SU-DHL-6 (cell line): ENCODE results near the gene DNAJB7.

Experiments used
- EZH2phosphoT487 ChIP-seq: fragments of 200-600 bp; sonication (generic), shearing (Covaris generic); conservative IDR thresholded peaks from 2 replicates; pipeline ENCODE4 v1.6.1; 2018; ENCODE audit warnings: mild to moderate bottlenecking, antibody characterized with exemption, low read length, moderate library complexity, mixed read lengths
- TF ChIP-seq, protein P1 (sequence below): fragments of 200-600 bp; sonication (generic); IDR thresholded peaks from one replicate; pipeline ENCODE4 v1.5.1; 2017; ENCODE audit warnings: antibody characterized with exemption, mild to moderate bottlenecking, low read length, moderate library complexity; ENCODE audit not compliant: insufficient read depth, poor library complexity, severe bottlenecking

DNA sequence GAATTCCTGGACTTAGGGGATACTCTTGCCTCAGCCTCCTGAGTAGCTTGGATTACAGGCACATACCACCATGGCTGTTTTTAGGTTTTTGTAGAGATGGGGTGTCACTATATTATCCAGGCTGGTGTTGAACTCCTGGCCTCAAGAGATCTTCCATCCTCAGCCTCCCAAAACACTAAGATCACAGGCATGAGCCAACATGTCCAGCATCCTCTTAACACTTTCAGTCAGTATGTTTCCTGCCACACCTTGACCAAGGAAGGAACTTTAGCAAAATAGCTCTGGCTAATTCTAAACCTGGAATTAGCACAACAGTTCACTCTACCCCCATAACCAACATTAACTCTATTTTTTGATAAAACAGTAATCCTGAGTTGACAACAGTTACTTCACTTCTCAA, 27.2 kb upstream of the DNAJB7 start:
- TF ChIP-seq, protein P1, sequence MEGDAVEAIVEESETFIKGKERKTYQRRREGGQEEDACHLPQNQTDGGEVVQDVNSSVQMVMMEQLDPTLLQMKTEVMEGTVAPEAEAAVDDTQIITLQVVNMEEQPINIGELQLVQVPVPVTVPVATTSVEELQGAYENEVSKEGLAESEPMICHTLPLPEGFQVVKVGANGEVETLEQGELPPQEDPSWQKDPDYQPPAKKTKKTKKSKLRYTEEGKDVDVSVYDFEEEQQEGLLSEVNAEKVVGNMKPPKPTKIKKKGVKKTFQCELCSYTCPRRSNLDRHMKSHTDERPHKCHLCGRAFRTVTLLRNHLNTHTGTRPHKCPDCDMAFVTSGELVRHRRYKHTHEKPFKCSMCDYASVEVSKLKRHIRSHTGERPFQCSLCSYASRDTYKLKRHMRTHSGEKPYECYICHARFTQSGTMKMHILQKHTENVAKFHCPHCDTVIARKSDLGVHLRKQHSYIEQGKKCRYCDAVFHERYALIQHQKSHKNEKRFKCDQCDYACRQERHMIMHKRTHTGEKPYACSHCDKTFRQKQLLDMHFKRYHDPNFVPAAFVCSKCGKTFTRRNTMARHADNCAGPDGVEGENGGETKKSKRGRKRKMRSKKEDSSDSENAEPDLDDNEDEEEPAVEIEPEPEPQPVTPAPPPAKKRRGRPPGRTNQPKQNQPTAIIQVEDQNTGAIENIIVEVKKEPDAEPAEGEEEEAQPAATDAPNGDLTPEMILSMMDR: no peak
- TF ChIP-seq EZH2phosphoT487: no peak
